ENCODE measurements around the gene CD80. TPM values are rescaled to one million over a fixed set of nuclear protein-coding genes. Genes with fewer than 3 reads are reported as not detected.
A peak's percentile ranks its signal among the peaks of the same experiment; 100 is the strongest.

The CD80 gene
- total RNA-seq, 1 experiment from 2014 or later = not detected

GRCh38 chr3:119508172-119508845, 51.1 kb downstream of the CD80 start:
- no peaks in the 10 kb centered on the region for H3K9me3 ChIP-seq (ENCODE audit: low read length)
- no peak overlapping the region for H2AFZ ChIP-seq (ENCODE audit: low read length)
- no peak overlapping the region for H3K9ac ChIP-seq (ENCODE audit: low read length)
- peaks cover 59% of the 10 kb centered on the region for H3K36me3 ChIP-seq (ENCODE audit: insufficient read depth, low read length)
- H3K27me3 ChIP-seq (ENCODE audit: low read length) = no peaks in the 10 kb centered on the region
- no peaks in the 10 kb centered on the region for H4K20me1 ChIP-seq (ENCODE audit: insufficient read depth, low read depth, low read length)
- H3K27ac ChIP-seq (ENCODE audit: low read length) = no peak overlapping the region
- no peak for DNase-seq
- H3K4me2 ChIP-seq (ENCODE audit: low read depth, low read length, poor library complexity, severe bottlenecking) = no peak overlapping the region
- H3K9me2 ChIP-seq (replicated peaks; ENCODE audit: insufficient read depth, low read length) = no peaks in the 10 kb centered on the region
- H3K4me1 ChIP-seq (ENCODE audit: low read length) = no peaks in the 10 kb centered on the region
- peaks cover 57% of the 10 kb centered on the region for H3K79me2 ChIP-seq (ENCODE audit: low read length)
- no peak overlapping the region for H3K4me3 ChIP-seq (ENCODE audit: low read length)

- DNase-seq = no peak
- Histone ChIP-seq H3K9me2 (replicated peaks; ENCODE audit: insufficient read depth, low read length) (no peaks in the 10 kb centered on the region), H4K20me1 (ENCODE audit: insufficient read depth, low read depth, low read length) (no peaks in the 10 kb centered on the region), H3K79me2 (ENCODE audit: low read length) (peaks cover 64% of the 10 kb centered on the region), H2AFZ (ENCODE audit: low read length) (no peak overlapping the region), H3K4me1 (ENCODE audit: low read length) (no peaks in the 10 kb centered on the region), H3K9ac (ENCODE audit: low read length) (no peak overlapping the region), H3K4me3 (ENCODE audit: low read length) (no peak overlapping the region), H3K36me3 (ENCODE audit: insufficient read depth, low read length) (peaks cover 56% of the 10 kb centered on the region), H3K27ac (ENCODE audit: low read length) (no peak overlapping the region), H3K4me2 (ENCODE audit: low read depth, low read length, poor library complexity, severe bottlenecking) (no peak overlapping the region), H3K9me3 (ENCODE audit: low read length) (no peaks in the 10 kb centered on the region), H3K27me3 (ENCODE audit: low read length) (no peaks in the 10 kb centered on the region)
Observed at GRCh38 chr3:119507404-119507803, 52.0 kb downstream of the CD80 start.

- Histone ChIP-seq H3K9me2 (replicated peaks; ENCODE audit: insufficient read depth, low read length) (0 out of 2 replicates have a peak, but pooled peaks cover 2% of the 10 kb centered on the region), H3K9me3 (ENCODE audit: low read length) (no peaks in the 10 kb centered on the region), H3K79me2 (ENCODE audit: low read length) (peaks cover 66% of the 10 kb centered on the region), H3K27me3 (ENCODE audit: low read length) (no peaks in the 10 kb centered on the region), H3K27ac (ENCODE audit: low read length) (no peak overlapping the region), H3K4me1 (ENCODE audit: low read length) (no peaks in the 10 kb centered on the region), H4K20me1 (ENCODE audit: insufficient read depth, low read depth, low read length) (no peaks in the 10 kb centered on the region), H2AFZ (ENCODE audit: low read length) (no peak overlapping the region), H3K36me3 (ENCODE audit: insufficient read depth, low read length) (peaks cover 52% of the 10 kb centered on the region), H3K9ac (ENCODE audit: low read length) (no peak overlapping the region), H3K4me3 (ENCODE audit: low read length) (no peak overlapping the region), H3K4me2 (ENCODE audit: low read depth, low read length, poor library complexity, severe bottlenecking) (no peak overlapping the region)
- DNase-seq = no peak
Observed at GRCh38 chr3:119506631-119507030, 52.8 kb downstream of the CD80 start.

- H3K9me2 ChIP-seq (replicated peaks; ENCODE audit: insufficient read depth, low read length) = 0 out of 2 replicates have a peak, but pooled peaks cover 2% of the 10 kb centered on the region
- no peak for DNase-seq
- H2AFZ ChIP-seq (ENCODE audit: low read length) = no peak overlapping the region
- no peaks in the 10 kb centered on the region for H3K27me3 ChIP-seq (ENCODE audit: low read length)
- no peaks in the 10 kb centered on the region for H4K20me1 ChIP-seq (ENCODE audit: insufficient read depth, low read depth, low read length)
- H3K4me2 ChIP-seq (ENCODE audit: low read depth, low read length, poor library complexity, severe bottlenecking) = peak overlapping the region; percentile 97
- H3K4me3 ChIP-seq (ENCODE audit: low read length) = peak overlapping the region; percentile 98
- peaks cover 30% of the 10 kb centered on the region for H3K36me3 ChIP-seq (ENCODE audit: insufficient read depth, low read length)
- peak overlapping the region; percentile 98 for H3K9ac ChIP-seq (ENCODE audit: low read length)
- H3K9me3 ChIP-seq (ENCODE audit: low read length) = no peaks in the 10 kb centered on the region
- peaks cover 74% of the 10 kb centered on the region for H3K79me2 ChIP-seq (ENCODE audit: low read length)
- peaks cover 32% of the 10 kb centered on the region for H3K4me1 ChIP-seq (ENCODE audit: low read length)
- 0 out of 2 replicates have a peak overlapping the region, but pooled peaks have one; percentile 7 for H3K27ac ChIP-seq (ENCODE audit: low read length)
Observed at GRCh38 chr3:119500901-119501300, 58.5 kb downstream of the CD80 start.

- DNase-seq = no peak
- peak overlapping the region; percentile 98 for H3K9ac ChIP-seq (ENCODE audit: low read length)
- no peaks in the 10 kb centered on the region for H3K9me3 ChIP-seq (ENCODE audit: low read length)
- no peaks in the 10 kb centered on the region for H4K20me1 ChIP-seq (ENCODE audit: insufficient read depth, low read depth, low read length)
- peak overlapping the region; percentile 97 for H3K4me2 ChIP-seq (ENCODE audit: low read depth, low read length, poor library complexity, severe bottlenecking)
- no peak overlapping the region for H2AFZ ChIP-seq (ENCODE audit: low read length)
- H3K9me2 ChIP-seq (replicated peaks; ENCODE audit: insufficient read depth, low read length) = 0 out of 2 replicates have a peak, but pooled peaks cover 2% of the 10 kb centered on the region
- peaks cover 32% of the 10 kb centered on the region for H3K4me1 ChIP-seq (ENCODE audit: low read length)
- peak overlapping the region; percentile 98 for H3K4me3 ChIP-seq (ENCODE audit: low read length)
- peaks cover 24% of the 10 kb centered on the region for H3K36me3 ChIP-seq (ENCODE audit: insufficient read depth, low read length)
- H3K27me3 ChIP-seq (ENCODE audit: low read length) = no peaks in the 10 kb centered on the region
- peak overlapping the region; percentile 7; the same call in 1 of the 2 replicates for H3K27ac ChIP-seq (ENCODE audit: low read length)
- H3K79me2 ChIP-seq (ENCODE audit: low read length) = peaks cover 69% of the 10 kb centered on the region
Observed at GRCh38 chr3:119500265-119500664, 59.1 kb downstream of the CD80 start.

- Histone ChIP-seq H3K36me3 (ENCODE audit: insufficient read depth, low read length) (peaks cover 15% of the 10 kb centered on the region), H3K4me2 (ENCODE audit: low read depth, low read length, poor library complexity, severe bottlenecking) (peak within 1 kb of the TSS; percentile 97), H4K20me1 (ENCODE audit: insufficient read depth, low read depth, low read length) (no peaks in the 10 kb centered on the region), H2AFZ (ENCODE audit: low read length) (no peak within 1 kb of the TSS), H3K27ac (ENCODE audit: low read length) (peak within 1 kb of the TSS; percentile 65), H3K4me3 (ENCODE audit: low read length) (peak within 1 kb of the TSS; percentile 98), H3K9me2 (replicated peaks; ENCODE audit: insufficient read depth, low read length) (0 out of 2 replicates have a peak, but pooled peaks cover 2% of the 10 kb centered on the region), H3K4me1 (ENCODE audit: low read length) (peaks cover 32% of the 10 kb centered on the region), H3K9me3 (ENCODE audit: low read length) (no peaks in the 10 kb centered on the region), H3K9ac (ENCODE audit: low read length) (peak within 1 kb of the TSS; percentile 98), H3K27me3 (ENCODE audit: low read length) (no peaks in the 10 kb centered on the region), H3K79me2 (ENCODE audit: low read length) (peaks cover 58% of the 10 kb centered on the region)
- peak; percentile 99 for DNase-seq
Observed at GRCh38 chr3:119498186-119499011, 61.0 kb downstream of the CD80 start, which contains the start of gene TIMMDC1. TIMMDC1 (plus strand) TSS chr3:119498547; CDS start chr3:119498734, 187 bp downstream.

GRCh38 chr3:119497820-119498185, 61.6 kb downstream of the CD80 start:
- H3K4me1 ChIP-seq (ENCODE audit: low read length) = peaks cover 32% of the 10 kb centered on the region
- peak overlapping the region; percentile 98 for H3K9ac ChIP-seq (ENCODE audit: low read length)
- peaks cover 9% of the 10 kb centered on the region; the same call in 1 of the 2 replicates for H3K36me3 ChIP-seq (ENCODE audit: insufficient read depth, low read length)
- peak overlapping the region; percentile 97 for H3K4me2 ChIP-seq (ENCODE audit: low read depth, low read length, poor library complexity, severe bottlenecking)
- peak; percentile 61 for DNase-seq
- no peaks in the 10 kb centered on the region for H3K9me3 ChIP-seq (ENCODE audit: low read length)
- peaks cover 53% of the 10 kb centered on the region for H3K79me2 ChIP-seq (ENCODE audit: low read length)
- no peaks in the 10 kb centered on the region for H4K20me1 ChIP-seq (ENCODE audit: insufficient read depth, low read depth, low read length)
- no peaks in the 10 kb centered on the region for H3K27me3 ChIP-seq (ENCODE audit: low read length)
- peak overlapping the region; percentile 98 for H3K4me3 ChIP-seq (ENCODE audit: low read length)
- no peak overlapping the region for H2AFZ ChIP-seq (ENCODE audit: low read length)
- 0 out of 2 replicates have a peak, but pooled peaks cover 2% of the 10 kb centered on the region for H3K9me2 ChIP-seq (replicated peaks; ENCODE audit: insufficient read depth, low read length)
- H3K27ac ChIP-seq (ENCODE audit: low read length) = peak overlapping the region; percentile 56; the same call in 1 of the 2 replicates

GRCh38 chr3:119494597-119494996, 64.8 kb downstream of the CD80 start:
- H3K4me2 ChIP-seq (ENCODE audit: low read depth, low read length, poor library complexity, severe bottlenecking) = no peak overlapping the region
- peaks cover 15% of the 10 kb centered on the region for H3K4me1 ChIP-seq (ENCODE audit: low read length)
- peaks cover 28% of the 10 kb centered on the region for H3K79me2 ChIP-seq (ENCODE audit: low read length)
- no peak overlapping the region for H2AFZ ChIP-seq (ENCODE audit: low read length)
- H3K9me2 ChIP-seq (replicated peaks; ENCODE audit: insufficient read depth, low read length) = no peaks in the 10 kb centered on the region
- no peak overlapping the region for H3K27ac ChIP-seq (ENCODE audit: low read length)
- H3K36me3 ChIP-seq (ENCODE audit: insufficient read depth, low read length) = peaks cover 12% of the 10 kb centered on the region
- DNase-seq = peak; percentile 53
- no peaks in the 10 kb centered on the region for H3K9me3 ChIP-seq (ENCODE audit: low read length)
- H3K9ac ChIP-seq (ENCODE audit: low read length) = no peak overlapping the region
- no peak overlapping the region for H3K4me3 ChIP-seq (ENCODE audit: low read length)
- H4K20me1 ChIP-seq (ENCODE audit: insufficient read depth, low read depth, low read length) = no peaks in the 10 kb centered on the region
- no peaks in the 10 kb centered on the region for H3K27me3 ChIP-seq (ENCODE audit: low read length)
